K562 (cell line): Measurements from ENCODE around the gene RNF13. TPM values are rescaled to one million over a fixed set of nuclear protein-coding genes. Genes with fewer than 3 reads are reported as not detected.

Experiments used
- ATAC-seq: fragments of 200-7000 bp; cut with Tn5 transposase; 3 replicates; pipeline ENCODE4 v1.9.1; 2020; ENCODE audit warnings: moderate library complexity
- BruUV-seq: library from RNA; stranded (reverse); fragments of 400-500 nt; replicated peaks from 2 replicates; lab custom pipeline; 2021; lab: Mats Ljungman, UMichigan
- CTCF ChIA-PET: fragments of 300-600 bp; formaldehyde crosslinking; extraction: SDS; loops from one replicate; lab custom pipeline; 2021; ENCODE audit warnings: low intra/inter-chr PET ratio; lab: Yijun Ruan, JAX
- POLR2A ChIA-PET: fragments of 300-600, 350-650 bp; sonication (Branson Sonifier 250); formaldehyde crosslinking; extraction: SDS; loops from one replicate; lab custom pipeline; 2021; ENCODE audit warnings: antibody characterized with exemption, inconsistent platforms; lab: Yijun Ruan, JAX
- DNase-seq, 4 experiments: peaks; one replicate each; pipeline versions ENCODE4 v3.0.0 to v3.0.0-alpha.2; 2011 to 2018; ENCODE audit warnings: low spot score in 3 of 4, mixed read lengths in 3 of 4; ENCODE audit errors: extremely low read depth in 1 of 4
- FAIRE-seq: peaks from 2 replicates; lab custom pipeline; 2011; peaks lifted over from hg19 to GRCh38; lab: Jason Lieb, UNC
- H2AFZ ChIP-seq: 2 replicates; pipeline ENCODE4 v1.6.0; 2011; ENCODE audit warnings: low read depth, low read length, control low read depth, inconsistent platforms
- H3K27ac ChIP-seq: fragments of 200-600 bp; 3 replicates; pipeline ENCODE4 v1.8.0; 2011; ENCODE audit warnings: low read depth, mild to moderate bottlenecking, control low read depth, inconsistent platforms, low read length, moderate library complexity, mixed read lengths; ENCODE audit errors: extremely low read depth
- H3K27me3 ChIP-seq, 2 experiments: fragments of 300-600 bp in 1 of 2; 2 replicates in 1 of 2; 3 replicates in 1 of 2; pipeline versions ENCODE4 v1.6.0 to v1.8.0; 2011; ENCODE audit warnings: inconsistent platforms in 2 of 2, low read length in 2 of 2, mild to moderate bottlenecking in 1 of 2, mixed read lengths in 1 of 2, moderate library complexity in 1 of 2; ENCODE audit not compliant: control insufficient read depth in 2 of 2, insufficient read depth in 2 of 2
- H3K36me3 ChIP-seq: fragments of 300-600 bp; 3 replicates; pipeline ENCODE4 v1.8.0; 2011; ENCODE audit warnings: mild to moderate bottlenecking, low read length, inconsistent platforms; ENCODE audit not compliant: control insufficient read depth, insufficient read depth
- H3K4me1 ChIP-seq, 2 experiments: fragments of 200-600 bp in 1 of 2; replicated peaks in 1 of 2; 2 replicates in 1 of 2; 3 replicates in 1 of 2; pipeline versions ENCODE4 v1.5.1 to v1.8.0; 2011; ENCODE audit warnings: inconsistent platforms in 2 of 2, low read length in 2 of 2, mild to moderate bottlenecking in 1 of 2, mixed read lengths in 1 of 2, moderate library complexity in 1 of 2; ENCODE audit not compliant: control insufficient read depth in 2 of 2, insufficient read depth in 2 of 2
- H3K4me2 ChIP-seq: 2 replicates; pipeline ENCODE4 v1.6.1; 2011; ENCODE audit warnings: low read length, control low read depth, inconsistent platforms, mixed read lengths; ENCODE audit not compliant: insufficient read depth
- H3K4me3 ChIP-seq: fragments of 200-600 bp; sonication (generic), shearing (Covaris generic); 2 replicates; pipeline ENCODE4 v1.5.1; 2016; ENCODE audit warnings: control low read depth, inconsistent platforms
- H3K79me2 ChIP-seq: fragments of 200-600 bp; 3 replicates; pipeline ENCODE4 v1.8.0; 2011; ENCODE audit warnings: low read length, inconsistent platforms; ENCODE audit not compliant: control insufficient read depth, insufficient read depth
- H3K9ac ChIP-seq, 2 experiments: 2 replicates each; pipeline versions ENCODE4 v1.6.0 to v1.6.1; 2011; ENCODE audit warnings: low read depth in 2 of 2, low read length in 2 of 2, control low read depth in 1 of 2, inconsistent platforms in 1 of 2, mild to moderate bottlenecking in 1 of 2, mixed read lengths in 1 of 2; ENCODE audit not compliant: insufficient read depth in 1 of 2
- H3K9me1 ChIP-seq: one replicate; pipeline ENCODE4 v1.6.0; 2011; ENCODE audit warnings: inconsistent platforms, mild to moderate bottlenecking, low read length, moderate library complexity; ENCODE audit not compliant: control insufficient read depth, insufficient read depth
- H3K9me3 ChIP-seq: replicated peaks from 2 replicates; pipeline ENCODE4 v1.5.1; 2011; ENCODE audit warnings: low read depth, low read length, inconsistent platforms; ENCODE audit not compliant: control insufficient read depth, insufficient read depth
- H4K20me1 ChIP-seq: replicated peaks from 2 replicates; pipeline ENCODE4 v1.6.1; 2011; ENCODE audit warnings: low read length, inconsistent platforms, mixed read lengths; ENCODE audit not compliant: control insufficient read depth, insufficient read depth
- C11orf30 ChIP-seq: fragments of 450-650 bp; IDR thresholded peaks from 2 replicates; pipeline ENCODE4 v1.6.1; 2016; ENCODE audit warnings: low read depth, mild to moderate bottlenecking
- DNMT1 ChIP-seq: fragments of 450-650 bp; IDR thresholded peaks from 2 replicates; pipeline ENCODE4 v1.6.1; 2016; ENCODE audit warnings: antibody characterized with exemption, mild to moderate bottlenecking
- ELF4 ChIP-seq: fragments of 450-650 bp; formaldehyde crosslinking; IDR thresholded peaks from 2 replicates; pipeline ENCODE4 v1.4.0; 2022; ENCODE audit warnings: missing genetic modification characterization
- PRPF4 ChIP-seq: fragments of 200-400 bp; formaldehyde crosslinking; IDR thresholded peaks from one replicate; pipeline ENCODE4 v1.6.1; 2017; ENCODE audit warnings: low read length, low read depth, mild to moderate bottlenecking; ENCODE audit not compliant: insufficient read depth, poor library complexity, severe bottlenecking
- SREBF2 ChIP-seq: sonication (generic); formaldehyde crosslinking; IDR thresholded peaks from 2 replicates; pipeline ENCODE4 v1.4.0; 2020; ENCODE audit warnings: mild to moderate bottlenecking, missing genetic modification reagents
- STAT5A ChIP-seq: IDR thresholded peaks from 2 replicates; pipeline ENCODE4 v1.6.1; 2012; ENCODE audit warnings: low read length, inconsistent platforms, borderline replicate concordance
- ZNF311 ChIP-seq: fragments of 250-450 bp; sonication (Bioruptor Pico); IDR thresholded peaks from 2 replicates; pipeline ENCODE4 v1.4.0; 2020; ENCODE audit warnings: mild to moderate bottlenecking, moderate library complexity
- ZNF316 ChIP-seq: fragments of 450-650 bp; IDR thresholded peaks from 2 replicates; pipeline ENCODE4 v1.6.1; 2016
- ZNF354B ChIP-seq: fragments of 250-450 bp; sonication (Bioruptor Pico); IDR thresholded peaks from 2 replicates; pipeline ENCODE4 v1.4.0; 2020
- ZNF507 ChIP-seq: conservative IDR thresholded peaks from 2 replicates; pipeline ENCODE4 v1.6.1; 2017; ENCODE audit warnings: missing genetic modification characterization, missing compliant biosample characterization
- WGBS: fragments of 100-300 bp; shearing (Covaris generic); methylation state at CpG from one replicate; pipeline ENCODE4 v1.1.6; 2016; ENCODE audit warnings: low coverage, mixed read lengths; ENCODE audit not compliant: insufficient coverage; ENCODE audit errors: missing lambda C conversion rate; 5-methylcytosine and 5-hydroxymethylcytosine counted together
- in situ Hi-C: fragments of 300-500 bp; cut with MboI; formaldehyde crosslinking; loops from 4 replicates; pipeline ENCODE4 v1.15.0; 2018; ENCODE audit warnings: inconsistent platforms, mixed read lengths
- intact Hi-C: fragments of 100-400 bp; cut with micrococcal nuclease; formaldehyde crosslinking; loops from 2 replicates; pipeline ENCODE4 v1.14.2; 2022
- polyA plus RNA-seq, 8 experiments: library from polyadenylated mRNA; depleted of rRNA in 4 of 8; stranded (reverse) in 5 of 8; unstranded in 3 of 8; fragments of >200 nt; fragmentation: Nextera tagmentation in 2 of 8; fragmentation: Illumina TruSeq in 1 of 8; extraction: Ambion mirVana in 2 of 8; extraction: Trizol in 1 of 8; gene quantifications; 2 replicates each; pipeline versions ENCODE4 v1.2.1 to v1.2.3, GENCODE V29; 2011 to 2014; ENCODE audit warnings: inconsistent platforms in 1 of 8, missing spikeins in 1 of 8
- total RNA-seq, 7 experiments: library from RNA; depleted of rRNA in 6 of 7; stranded (reverse); fragments of >200 nt in 6 of 7; fragmentation: Illumina TruSeq in 2 of 7; extraction: Trizol in 2 of 7; gene quantifications; 2 replicates each; pipeline versions ENCODE4 v1.2.1 to v1.2.3, GENCODE V29; 2011 to 2021; ENCODE audit warnings: low replicate concordance in 1 of 7
- TF ChIP-seq, protein P1 (sequence below): fragments of 450-650 bp; IDR thresholded peaks from 2 replicates; pipeline ENCODE4 v1.6.1; 2016; ENCODE audit warnings: low read depth, mild to moderate bottlenecking, moderate library complexity

RNF13 gene
- total and polyA plus RNA-seq, 9 of the 15 experiments (the other 6 are each of a cell fraction or from before 2014, with no cell fraction given), result 12.7 to 35.8 (median 18.9) TPM

DNA sequence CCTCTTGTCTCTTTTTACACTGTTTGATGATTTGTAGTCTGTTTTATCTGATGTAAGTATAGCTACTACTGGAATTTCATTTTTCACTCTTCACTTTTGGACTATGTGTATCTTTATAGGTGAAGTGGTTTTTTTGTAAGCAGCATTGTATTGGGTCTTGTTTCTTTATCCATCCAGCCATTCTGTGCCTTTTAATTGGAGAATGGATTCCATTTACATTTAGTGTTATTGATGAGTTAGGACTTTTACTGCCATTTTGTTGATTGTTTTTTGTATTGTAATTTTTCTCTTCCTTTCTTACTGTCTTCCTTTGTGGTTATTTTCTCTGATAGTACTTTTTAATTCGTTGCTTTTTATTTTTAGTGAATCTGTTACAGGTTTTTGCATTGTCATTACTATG is 54.5 kb downstream of the RNF13 start:
- Histone ChIP-seq H3K9me1 (no peaks in the 10 kb centered on the region), H3K9me3 (no peaks in the 10 kb centered on the region), H4K20me1 (no peaks in the 10 kb centered on the region), H2AFZ (no peak overlapping the region), H3K4me2 (no peak overlapping the region), H3K27ac (no peak overlapping the region), H3K79me2 (no peaks in the 10 kb centered on the region), H3K36me3 (no peaks in the 10 kb centered on the region), H3K27me3 (no peaks in the 10 kb centered on the region), H3K4me1 (no peaks in the 10 kb centered on the region; a peak in 1 of 5 replicates), H3K4me3 (no peak overlapping the region)
- POLR2A ChIA-PET, result no interaction called here
- in situ Hi-C loops (no loop called here), intact Hi-C loops (no loop called here)
- BruUV-seq, result no TSS peak
- CTCF ChIA-PET, result no interaction called here
- DNase-seq (no peak), ATAC-seq (no peak), FAIRE-seq (no peak)
- WGBS, result 0% methylated on average over 1 of the region's 1 CpG
- TF ChIP-seq ELF4 (CRISPR knock-in tag) (no peak), ZNF354B (CRISPR knock-in tag) (peak; percentile 76; the same call in 1 of the 2 replicates), C11orf30 (peak; percentile 30; the same call in 1 of the 2 replicates), PRPF4 (no peak), SREBF2 (CRISPR knock-in tag) (no peak), DNMT1 (no peak), ZNF311 (CRISPR knock-in tag) (no peak), ZNF507 (tag) (peak; percentile 97), STAT5A (no peak), ZNF316 (peak; percentile 46)
- TF ChIP-seq, protein P1, sequence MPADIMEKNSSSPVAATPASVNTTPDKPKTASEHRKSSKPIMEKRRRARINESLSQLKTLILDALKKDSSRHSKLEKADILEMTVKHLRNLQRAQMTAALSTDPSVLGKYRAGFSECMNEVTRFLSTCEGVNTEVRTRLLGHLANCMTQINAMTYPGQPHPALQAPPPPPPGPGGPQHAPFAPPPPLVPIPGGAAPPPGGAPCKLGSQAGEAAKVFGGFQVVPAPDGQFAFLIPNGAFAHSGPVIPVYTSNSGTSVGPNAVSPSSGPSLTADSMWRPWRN, result no peak
- TF ChIP-seq, all 486 proteins: peak for 4
- H3K9ac ChIP-seq, result no peak overlapping the region
